LNCaP clone FGC (cell line): ENCODE data around the gene KDM4B.

Experiments
- DNase-seq: peaks from one replicate; pipeline ENCODE4 v3.0.0-alpha.2; 2011; ENCODE audit warnings: low read depth
- H3K4me3 ChIP-seq: 2 replicates; pipeline ENCODE4 v1.5.1; 2011; ENCODE audit warnings: mild to moderate bottlenecking, low read depth, low read length, control low read depth
- TF ChIP-seq, protein P1 (sequence below): IDR thresholded peaks from 2 replicates; pipeline ENCODE4 v1.5.1; 2012; ENCODE audit warnings: mild to moderate bottlenecking; ENCODE audit not compliant: control insufficient read depth, insufficient read depth; ENCODE audit errors: extremely low read depth

The KDM4B gene

DNA sequence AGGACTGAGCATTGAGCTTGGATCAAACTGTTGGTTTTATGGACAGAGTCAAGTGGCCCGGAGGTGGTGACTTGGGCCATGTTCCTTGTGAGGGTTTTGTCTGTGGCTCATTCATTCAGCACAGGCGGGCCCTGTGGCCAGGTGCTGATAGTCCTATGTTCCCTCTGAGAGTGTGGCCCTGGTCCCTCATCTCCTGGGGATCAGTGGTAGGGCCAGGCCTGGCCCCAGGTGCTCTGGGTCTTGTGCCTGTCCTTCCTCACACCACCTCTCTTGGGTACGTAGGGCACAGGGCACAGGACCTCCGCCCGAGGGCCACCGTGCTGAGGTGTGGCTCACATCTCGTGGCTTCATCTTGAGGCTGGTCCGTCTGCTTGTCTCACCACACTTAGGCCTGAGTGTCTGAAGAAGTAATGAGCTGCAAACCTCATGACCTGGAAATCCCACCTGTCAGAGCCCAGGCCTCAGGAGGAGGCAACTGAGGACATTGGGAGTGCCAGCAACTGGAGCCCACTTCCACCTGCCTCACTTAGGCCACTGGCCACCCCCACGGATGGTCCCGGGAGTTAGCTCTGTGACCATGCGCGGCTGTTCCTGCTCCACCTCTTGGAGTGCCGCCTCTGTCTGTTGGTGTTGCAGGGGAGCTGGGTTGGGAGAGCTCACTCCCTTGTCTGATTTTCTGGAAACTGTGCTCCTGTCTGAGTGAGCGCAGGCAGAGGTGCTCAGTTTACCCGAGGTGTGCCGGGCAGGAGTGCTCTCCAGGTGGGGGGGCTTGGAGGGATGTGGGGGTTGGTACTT lies 53.4 kb downstream of the KDM4B start:
- DNase-seq, result no peak
- TF ChIP-seq, protein P1, sequence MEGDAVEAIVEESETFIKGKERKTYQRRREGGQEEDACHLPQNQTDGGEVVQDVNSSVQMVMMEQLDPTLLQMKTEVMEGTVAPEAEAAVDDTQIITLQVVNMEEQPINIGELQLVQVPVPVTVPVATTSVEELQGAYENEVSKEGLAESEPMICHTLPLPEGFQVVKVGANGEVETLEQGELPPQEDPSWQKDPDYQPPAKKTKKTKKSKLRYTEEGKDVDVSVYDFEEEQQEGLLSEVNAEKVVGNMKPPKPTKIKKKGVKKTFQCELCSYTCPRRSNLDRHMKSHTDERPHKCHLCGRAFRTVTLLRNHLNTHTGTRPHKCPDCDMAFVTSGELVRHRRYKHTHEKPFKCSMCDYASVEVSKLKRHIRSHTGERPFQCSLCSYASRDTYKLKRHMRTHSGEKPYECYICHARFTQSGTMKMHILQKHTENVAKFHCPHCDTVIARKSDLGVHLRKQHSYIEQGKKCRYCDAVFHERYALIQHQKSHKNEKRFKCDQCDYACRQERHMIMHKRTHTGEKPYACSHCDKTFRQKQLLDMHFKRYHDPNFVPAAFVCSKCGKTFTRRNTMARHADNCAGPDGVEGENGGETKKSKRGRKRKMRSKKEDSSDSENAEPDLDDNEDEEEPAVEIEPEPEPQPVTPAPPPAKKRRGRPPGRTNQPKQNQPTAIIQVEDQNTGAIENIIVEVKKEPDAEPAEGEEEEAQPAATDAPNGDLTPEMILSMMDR, result no peak
- H3K4me3 ChIP-seq, result no peak overlapping the region

DNA sequence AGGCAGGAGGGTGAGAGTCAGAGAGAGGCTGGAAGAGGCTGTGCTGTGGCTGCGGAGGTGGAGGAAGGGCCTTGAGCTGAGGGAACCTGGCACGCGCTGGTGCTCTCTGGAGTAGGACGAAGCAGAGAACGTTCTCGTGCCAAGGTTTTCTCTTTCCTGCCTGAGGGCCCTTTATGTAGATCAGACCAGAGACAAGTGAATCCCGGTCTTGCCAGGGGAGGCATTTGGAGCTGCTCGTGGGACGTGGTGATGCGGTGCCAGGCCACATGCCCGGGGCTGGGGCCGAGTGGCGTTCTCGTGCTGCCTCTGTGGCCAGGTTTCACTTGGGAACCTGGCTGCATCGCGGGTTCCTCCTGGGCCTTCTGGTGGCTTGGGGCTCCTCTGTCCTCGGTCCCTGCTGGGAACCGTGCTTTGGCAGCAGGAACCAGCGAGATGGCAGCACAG lies 54.2 kb downstream of the KDM4B start:
- TF ChIP-seq, protein P1, result no peak
- peak; percentile 93 for DNase-seq
- H3K4me3 ChIP-seq, result no peak overlapping the region

DNA sequence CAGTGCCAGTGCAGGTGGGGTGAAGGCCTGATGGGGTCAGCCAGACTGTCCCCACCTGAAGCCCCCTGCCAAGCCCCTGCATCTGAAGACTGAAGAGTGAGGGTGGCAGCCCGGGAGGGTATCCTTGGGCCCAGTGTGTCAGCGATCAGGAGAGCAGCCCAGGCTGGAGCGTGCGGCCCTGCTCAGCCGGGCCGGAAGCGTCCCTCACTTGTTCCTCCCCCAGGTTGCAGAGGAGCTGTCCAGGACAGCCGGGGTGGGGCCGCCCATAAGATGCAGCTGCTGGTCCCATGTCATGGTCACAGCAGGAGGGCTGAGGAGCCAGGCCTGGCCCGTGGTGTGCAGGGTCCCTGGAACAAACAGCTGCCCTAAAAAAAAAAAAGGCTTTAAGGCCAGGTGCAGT lies 55.4 kb downstream of the KDM4B start:
- TF ChIP-seq, protein P1, result no peak
- no peak for DNase-seq
- no peak overlapping the region for H3K4me3 ChIP-seq

DNA sequence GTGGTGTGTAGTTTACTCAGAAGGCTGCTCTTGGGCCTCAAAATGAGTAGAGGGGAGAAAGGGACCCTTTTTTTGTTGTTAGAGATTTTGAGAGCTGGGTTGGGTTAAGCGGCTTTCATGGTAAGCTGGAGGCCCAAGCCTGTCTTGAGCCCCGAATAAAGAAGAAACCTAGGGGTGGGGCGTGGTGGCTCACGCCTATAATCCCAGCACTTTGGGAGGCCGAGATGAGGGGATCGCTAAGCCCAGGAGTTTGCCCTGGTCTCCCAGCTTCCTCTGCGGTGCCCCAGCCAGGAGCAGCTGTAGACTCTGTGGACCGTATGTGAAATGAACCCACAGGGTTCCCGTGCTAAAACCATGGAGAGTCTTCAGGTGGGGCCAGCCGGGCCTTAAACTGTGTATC lies 56.1 kb downstream of the KDM4B start:
- no peak for DNase-seq
- no peak overlapping the region for H3K4me3 ChIP-seq
- TF ChIP-seq, protein P1, result no peak

DNA sequence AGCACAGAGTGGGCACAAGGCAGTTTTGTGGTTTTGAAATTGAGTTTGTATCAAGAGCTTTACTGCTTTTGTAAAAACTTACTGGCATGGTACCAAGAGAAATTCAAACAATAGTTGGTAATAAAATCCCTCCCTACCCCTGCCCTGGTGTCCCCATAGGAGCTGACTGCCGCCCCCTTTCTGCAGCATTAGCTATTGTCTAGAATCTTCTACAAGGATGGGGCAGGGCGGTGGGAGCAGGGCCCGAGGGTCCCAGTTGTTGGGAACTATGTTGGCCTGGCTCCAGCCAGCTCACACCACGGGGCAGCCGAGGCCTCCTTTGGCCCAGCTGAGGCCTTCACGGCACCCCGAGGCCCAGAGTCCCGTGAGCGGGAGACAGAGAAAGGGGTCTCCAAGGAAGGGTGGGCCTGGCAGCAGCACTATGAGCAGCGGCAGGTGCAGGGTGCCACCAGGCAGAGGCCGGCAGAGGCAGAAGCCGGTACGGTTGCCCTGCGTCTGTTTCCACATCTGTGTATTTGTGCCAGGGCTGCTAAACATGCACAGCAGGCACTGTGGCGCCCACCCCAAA lies 57.9 kb downstream of the KDM4B start:
- TF ChIP-seq, protein P1, result peak; percentile 49
- DNase-seq, result no peak
- H3K4me3 ChIP-seq, result no peak overlapping the region

DNA sequence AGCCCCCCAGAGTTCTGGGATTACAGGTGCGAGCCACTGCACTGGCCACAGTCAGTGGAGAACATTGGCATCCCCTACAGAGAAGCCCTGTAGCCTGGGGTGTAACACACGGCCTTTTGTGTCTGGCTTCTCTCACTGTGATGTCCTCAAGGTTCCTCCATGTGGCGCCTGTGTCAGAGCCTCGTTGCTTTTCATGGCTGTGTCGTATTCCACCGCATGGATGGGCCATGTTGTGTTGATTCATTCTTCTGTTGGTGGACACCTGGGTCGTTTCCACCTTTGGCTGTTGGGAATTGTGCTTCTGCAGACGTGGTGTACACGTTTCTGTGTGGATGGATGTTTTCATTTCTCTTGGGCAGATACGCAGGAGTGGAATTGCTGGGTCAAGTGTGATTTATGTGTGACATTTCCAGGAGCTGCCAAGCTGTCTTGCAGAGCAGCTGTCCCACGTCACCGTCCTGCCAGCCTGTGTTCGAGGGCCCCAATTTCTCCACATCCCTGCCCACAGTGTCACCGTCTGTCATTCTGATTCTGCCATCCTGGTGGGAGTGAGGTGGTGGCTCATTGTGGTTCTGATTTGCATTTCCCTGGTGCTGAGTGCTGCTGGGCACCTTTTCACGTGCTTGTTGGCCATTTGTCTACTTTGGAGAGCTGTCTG lies 59.4 kb downstream of the KDM4B start:
- TF ChIP-seq, protein P1, result no peak
- H3K4me3 ChIP-seq, result no peak overlapping the region
- no peak for DNase-seq
